Neural cell (in vitro differentiated cells): ENCODE results near the gene TBX15. TPM values are rescaled to one million over a fixed set of nuclear protein-coding genes. Genes with fewer than 3 reads are reported as not detected.
"Not testable (repeated sequence)": the region's sequence is repeated elsewhere in the genome, so short reads cannot be mapped to it uniquely, and the experiment has no call there.

Experiments
- H2AFZ ChIP-seq: fragments of 200-600, 300-800 bp; sonication (generic), shearing (Covaris generic); 2 replicates; pipeline ENCODE4 v1.6.0; 2014; ENCODE audit warnings: low read depth, mild to moderate bottlenecking, antibody characterized with exemption, low read length, moderate library complexity
- H3F3A ChIP-seq: fragments of 200-600 bp; shearing (Covaris generic); 2 replicates; pipeline ENCODE4 v1.6.1; 2016; ENCODE audit warnings: mild to moderate bottlenecking, moderate library complexity, mixed read lengths, antibody characterized with exemption, low read length; ENCODE audit not compliant: insufficient read depth, poor library complexity, severe bottlenecking
- H3K27ac ChIP-seq: fragments of 200-600, 300-800 bp; sonication (generic), shearing (Covaris generic); 2 replicates; pipeline ENCODE4 v1.5.1; 2014; ENCODE audit warnings: mild to moderate bottlenecking, low read length, moderate library complexity
- H3K27me3 ChIP-seq: fragments of 300-800, 200-600 bp; sonication (generic), shearing (Covaris generic); 2 replicates; pipeline ENCODE4 v1.6.0; 2014; ENCODE audit warnings: mild to moderate bottlenecking, low read depth, low read length, moderate library complexity; ENCODE audit not compliant: insufficient read depth
- H3K36me3 ChIP-seq: fragments of 300-800, 200-600 bp; sonication (generic), shearing (Covaris generic); 2 replicates; pipeline ENCODE4 v1.5.1; 2014; ENCODE audit warnings: mild to moderate bottlenecking, antibody characterized with exemption, low read length, moderate library complexity; ENCODE audit not compliant: insufficient read depth
- H3K4me2 ChIP-seq: fragments of 300-800, 200-600 bp; sonication (generic), shearing (Covaris generic); 2 replicates; pipeline ENCODE4 v1.6.0; 2014; ENCODE audit warnings: mild to moderate bottlenecking, low read length
- H3K4me3 ChIP-seq: fragments of 300-800, 200-600 bp; sonication (generic), shearing (Covaris generic); 2 replicates; pipeline ENCODE4 v1.5.1; 2014; ENCODE audit warnings: mild to moderate bottlenecking, low read length, moderate library complexity
- H3K79me2 ChIP-seq: fragments of 200-600 bp; shearing (Covaris generic); replicated peaks from 2 replicates; pipeline ENCODE4 v1.6.0; 2014; ENCODE audit warnings: mild to moderate bottlenecking, low read length, moderate library complexity; ENCODE audit not compliant: insufficient read depth
- H3K9ac ChIP-seq: fragments of 300-800, 200-600 bp; sonication (generic), shearing (Covaris generic); 2 replicates; pipeline ENCODE4 v1.6.1; 2016; ENCODE audit warnings: mild to moderate bottlenecking, low read length, mixed read lengths
- H3K9me2 ChIP-seq: fragments of 200-600 bp; shearing (Covaris generic); 2 replicates; pipeline ENCODE4 v1.6.1; 2016; ENCODE audit warnings: mild to moderate bottlenecking, low read length, mixed read lengths; ENCODE audit not compliant: insufficient read depth
- H3K9me3 ChIP-seq: fragments of 200-600, 300-800 bp; sonication (generic), shearing (Covaris generic); 2 replicates; pipeline ENCODE4 v1.6.1; 2016; ENCODE audit warnings: mild to moderate bottlenecking, mixed run types, low read length, moderate library complexity, mixed read lengths
- H4K20me1 ChIP-seq: fragments of 200-600 bp; shearing (Covaris generic); 2 replicates; pipeline ENCODE4 v1.6.1; 2016; ENCODE audit warnings: mild to moderate bottlenecking, mixed run types; ENCODE audit not compliant: insufficient read depth
- EP300 ChIP-seq: fragments of 450-650 bp; conservative IDR thresholded peaks from 2 replicates; pipeline ENCODE4 v1.6.1; 2014; ENCODE audit warnings: antibody characterized with exemption, mild to moderate bottlenecking, moderate library complexity; ENCODE audit not compliant: poor library complexity, severe bottlenecking
- EZH2 ChIP-seq: fragments of 200-600, 300-800 bp; shearing (Covaris generic), sonication (generic); IDR thresholded peaks from 2 replicates; pipeline ENCODE4 v1.6.1; 2014; ENCODE audit warnings: antibody characterized with exemption, low read length, borderline replicate concordance, mild to moderate bottlenecking; ENCODE audit not compliant: insufficient read depth, poor library complexity, severe bottlenecking
- MXI1 ChIP-seq: fragments of 450-650 bp; conservative IDR thresholded peaks from 2 replicates; pipeline ENCODE4 v1.6.1; 2014; ENCODE audit warnings: antibody characterized with exemption, mild to moderate bottlenecking; ENCODE audit not compliant: poor library complexity, severe bottlenecking
- POLR2AphosphoS5 ChIP-seq: IDR thresholded peaks from 2 replicates; pipeline ENCODE4 v1.6.1; 2012
- RAD21 ChIP-seq: fragments of 450-650 bp; conservative IDR thresholded peaks from 2 replicates; pipeline ENCODE4 v1.6.1; 2014; ENCODE audit warnings: antibody characterized with exemption, mild to moderate bottlenecking, moderate library complexity
- SMC3 ChIP-seq: fragments of 450-650 bp; conservative IDR thresholded peaks from 2 replicates; pipeline ENCODE4 v1.6.1; 2014; ENCODE audit warnings: antibody characterized with exemption, mild to moderate bottlenecking, moderate library complexity; ENCODE audit not compliant: poor library complexity
- TAF1 ChIP-seq: IDR thresholded peaks from 2 replicates; pipeline ENCODE4 v1.6.1; 2012; ENCODE audit warnings: low read depth
- polyA plus RNA-seq: library from polyadenylated mRNA; depleted of rRNA; stranded (reverse); fragments of >200 nt; gene quantifications from 2 replicates; pipeline ENCODE4 v1.2.3, GENCODE V29; 2014
- TF ChIP-seq, protein P1 (sequence below): fragments of 450-650 bp; IDR thresholded peaks from 2 replicates; pipeline ENCODE4 v1.5.1; 2014; ENCODE audit warnings: antibody characterized with exemption, mild to moderate bottlenecking, moderate library complexity; ENCODE audit not compliant: poor library complexity, severe bottlenecking
- TF ChIP-seq, protein P2 (sequence below): IDR thresholded peaks from 2 replicates; pipeline ENCODE4 v1.6.1; 2012; ENCODE audit warnings: borderline replicate concordance

TBX15 gene
- polyA plus RNA-seq, 1 donor from 2014 or later: 0.10 TPM

DNA sequence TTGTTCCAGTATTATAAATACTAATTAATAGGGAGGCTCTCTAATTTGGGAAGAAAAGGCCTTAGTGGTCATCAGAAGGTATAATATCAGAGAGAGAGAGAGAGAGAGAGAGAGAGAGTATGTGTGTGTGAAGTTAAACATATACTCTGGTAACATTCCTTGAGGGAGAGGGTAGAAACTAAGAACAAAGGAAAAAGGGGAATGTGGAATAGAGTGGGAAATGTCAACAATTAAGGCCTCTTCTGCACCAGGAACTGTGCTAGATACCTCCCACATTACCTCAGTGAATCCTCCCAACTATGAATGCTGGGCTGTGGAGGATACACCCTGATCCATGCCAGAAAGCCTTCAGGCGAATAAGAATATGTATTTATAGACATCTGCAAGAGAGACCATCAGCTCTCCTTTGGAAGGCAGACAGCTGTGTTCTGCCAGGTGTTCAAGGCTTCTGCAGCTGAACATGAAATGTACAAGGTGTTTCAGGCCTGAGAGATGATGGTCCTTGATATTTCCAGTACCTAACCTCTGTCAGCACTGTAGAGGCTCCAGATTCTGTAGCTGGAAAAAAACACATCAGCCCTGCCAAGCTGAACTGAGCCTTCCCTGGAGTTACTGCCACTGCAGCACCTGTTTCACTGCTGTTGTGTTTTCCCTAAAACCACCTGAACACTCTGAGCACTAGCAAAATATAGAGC is 29.1 kb downstream of the TBX15 start:
- no peak overlapping the region for H3K4me3 ChIP-seq
- TF ChIP-seq MXI1 (no peak), RAD21 (no peak)
- H3K79me2 ChIP-seq: no peaks in the 10 kb centered on the region
- no peaks in the 10 kb centered on the region for H4K20me1 ChIP-seq
- H2AFZ ChIP-seq: no peak overlapping the region
- H3K27me3 ChIP-seq: no peaks in the 10 kb centered on the region
- no peak overlapping the region for H3K9ac ChIP-seq
- H3K36me3 ChIP-seq: no peaks in the 10 kb centered on the region
- H3K9me3 ChIP-seq: no peaks in the 10 kb centered on the region
- H3K27ac ChIP-seq: no peak overlapping the region
- H3F3A ChIP-seq: no peaks in the 10 kb centered on the region
- H3K4me2 ChIP-seq: no peak overlapping the region
- H3K9me2 ChIP-seq: no peaks in the 10 kb centered on the region

DNA sequence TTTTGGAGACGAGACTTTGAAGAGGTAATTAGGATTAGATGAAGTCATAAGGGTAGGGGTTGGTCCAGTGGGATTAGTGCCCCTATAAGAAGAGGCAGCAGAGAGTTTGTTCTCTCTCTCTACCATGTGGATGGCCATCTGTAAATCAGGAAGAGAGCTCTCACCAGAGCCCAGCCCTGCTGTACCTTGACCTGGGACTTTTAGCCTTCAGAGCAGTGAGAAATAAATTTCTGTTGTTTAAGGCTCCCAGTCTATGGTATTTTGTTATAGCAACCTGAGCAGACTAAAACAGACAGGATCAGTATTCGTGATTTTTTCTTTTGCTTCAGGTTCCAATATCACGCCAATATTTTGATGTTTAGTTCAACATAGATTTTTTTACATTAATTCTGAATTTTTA is 30.0 kb downstream of the TBX15 start:
- H3K79me2 ChIP-seq: no peaks in the 10 kb centered on the region
- no peaks in the 10 kb centered on the region for H3K36me3 ChIP-seq
- no peak overlapping the region for H2AFZ ChIP-seq
- no peaks in the 10 kb centered on the region for H3K9me3 ChIP-seq
- H3F3A ChIP-seq: no peaks in the 10 kb centered on the region
- no peak overlapping the region for H3K4me3 ChIP-seq
- H3K4me2 ChIP-seq: no peak overlapping the region
- H3K27ac ChIP-seq: no peak overlapping the region
- TF ChIP-seq POLR2AphosphoS5 (no peak), TAF1 (no peak), SMC3 (no peak), MXI1 (no peak), EZH2 (no peak), EP300 (no peak)
- TF ChIP-seq, protein P1, sequence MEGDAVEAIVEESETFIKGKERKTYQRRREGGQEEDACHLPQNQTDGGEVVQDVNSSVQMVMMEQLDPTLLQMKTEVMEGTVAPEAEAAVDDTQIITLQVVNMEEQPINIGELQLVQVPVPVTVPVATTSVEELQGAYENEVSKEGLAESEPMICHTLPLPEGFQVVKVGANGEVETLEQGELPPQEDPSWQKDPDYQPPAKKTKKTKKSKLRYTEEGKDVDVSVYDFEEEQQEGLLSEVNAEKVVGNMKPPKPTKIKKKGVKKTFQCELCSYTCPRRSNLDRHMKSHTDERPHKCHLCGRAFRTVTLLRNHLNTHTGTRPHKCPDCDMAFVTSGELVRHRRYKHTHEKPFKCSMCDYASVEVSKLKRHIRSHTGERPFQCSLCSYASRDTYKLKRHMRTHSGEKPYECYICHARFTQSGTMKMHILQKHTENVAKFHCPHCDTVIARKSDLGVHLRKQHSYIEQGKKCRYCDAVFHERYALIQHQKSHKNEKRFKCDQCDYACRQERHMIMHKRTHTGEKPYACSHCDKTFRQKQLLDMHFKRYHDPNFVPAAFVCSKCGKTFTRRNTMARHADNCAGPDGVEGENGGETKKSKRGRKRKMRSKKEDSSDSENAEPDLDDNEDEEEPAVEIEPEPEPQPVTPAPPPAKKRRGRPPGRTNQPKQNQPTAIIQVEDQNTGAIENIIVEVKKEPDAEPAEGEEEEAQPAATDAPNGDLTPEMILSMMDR: no peak
- TF ChIP-seq, protein P2, sequence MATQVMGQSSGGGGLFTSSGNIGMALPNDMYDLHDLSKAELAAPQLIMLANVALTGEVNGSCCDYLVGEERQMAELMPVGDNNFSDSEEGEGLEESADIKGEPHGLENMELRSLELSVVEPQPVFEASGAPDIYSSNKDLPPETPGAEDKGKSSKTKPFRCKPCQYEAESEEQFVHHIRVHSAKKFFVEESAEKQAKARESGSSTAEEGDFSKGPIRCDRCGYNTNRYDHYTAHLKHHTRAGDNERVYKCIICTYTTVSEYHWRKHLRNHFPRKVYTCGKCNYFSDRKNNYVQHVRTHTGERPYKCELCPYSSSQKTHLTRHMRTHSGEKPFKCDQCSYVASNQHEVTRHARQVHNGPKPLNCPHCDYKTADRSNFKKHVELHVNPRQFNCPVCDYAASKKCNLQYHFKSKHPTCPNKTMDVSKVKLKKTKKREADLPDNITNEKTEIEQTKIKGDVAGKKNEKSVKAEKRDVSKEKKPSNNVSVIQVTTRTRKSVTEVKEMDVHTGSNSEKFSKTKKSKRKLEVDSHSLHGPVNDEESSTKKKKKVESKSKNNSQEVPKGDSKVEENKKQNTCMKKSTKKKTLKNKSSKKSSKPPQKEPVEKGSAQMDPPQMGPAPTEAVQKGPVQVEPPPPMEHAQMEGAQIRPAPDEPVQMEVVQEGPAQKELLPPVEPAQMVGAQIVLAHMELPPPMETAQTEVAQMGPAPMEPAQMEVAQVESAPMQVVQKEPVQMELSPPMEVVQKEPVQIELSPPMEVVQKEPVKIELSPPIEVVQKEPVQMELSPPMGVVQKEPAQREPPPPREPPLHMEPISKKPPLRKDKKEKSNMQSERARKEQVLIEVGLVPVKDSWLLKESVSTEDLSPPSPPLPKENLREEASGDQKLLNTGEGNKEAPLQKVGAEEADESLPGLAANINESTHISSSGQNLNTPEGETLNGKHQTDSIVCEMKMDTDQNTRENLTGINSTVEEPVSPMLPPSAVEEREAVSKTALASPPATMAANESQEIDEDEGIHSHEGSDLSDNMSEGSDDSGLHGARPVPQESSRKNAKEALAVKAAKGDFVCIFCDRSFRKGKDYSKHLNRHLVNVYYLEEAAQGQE: no peak
- no peaks in the 10 kb centered on the region for H4K20me1 ChIP-seq
- H3K27me3 ChIP-seq: no peaks in the 10 kb centered on the region
- H3K9me2 ChIP-seq: no peaks in the 10 kb centered on the region
- no peak overlapping the region for H3K9ac ChIP-seq

DNA sequence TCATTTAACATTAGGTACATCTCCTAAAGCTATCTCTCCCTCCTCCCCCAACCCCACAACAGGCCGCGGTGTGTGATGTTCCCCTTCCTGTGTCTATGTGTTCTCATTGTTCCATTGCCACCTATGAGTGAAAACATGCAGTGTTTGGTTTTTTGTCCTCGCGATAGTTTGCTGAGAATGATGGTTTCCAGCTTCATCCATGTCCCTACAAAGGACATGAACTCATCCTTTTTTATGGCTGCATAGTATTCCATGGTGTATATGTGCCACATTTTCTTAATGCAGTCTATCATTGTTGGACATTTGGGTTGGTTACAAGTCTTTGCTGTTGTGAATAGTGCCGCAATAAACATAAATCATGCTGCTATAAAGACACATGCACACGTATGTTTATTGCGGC is 30.6 kb downstream of the TBX15 start:
- not testable (repeated sequence) for H3K9ac ChIP-seq, H3F3A ChIP-seq, H3K27me3 ChIP-seq, H3K36me3 ChIP-seq, H3K9me2 ChIP-seq, H3K4me2 ChIP-seq, H3K4me3 ChIP-seq, H3K9me3 ChIP-seq, H2AFZ ChIP-seq, H3K79me2 ChIP-seq, H4K20me1 ChIP-seq, H3K27ac ChIP-seq
